CD1c-positive myeloid dendritic cell (primary cell): Measurements from ENCODE around the gene INHBB.
"Not testable (repeated sequence)": the region's sequence is repeated elsewhere in the genome, so short reads cannot be mapped to it uniquely, and the experiment has no call there.

Source experiments
- DNase-seq: peaks from one replicate; pipeline ENCODE4 v3.0.0-alpha.2; 2016; ENCODE audit errors: extremely low spot score

The INHBB gene

DNA sequence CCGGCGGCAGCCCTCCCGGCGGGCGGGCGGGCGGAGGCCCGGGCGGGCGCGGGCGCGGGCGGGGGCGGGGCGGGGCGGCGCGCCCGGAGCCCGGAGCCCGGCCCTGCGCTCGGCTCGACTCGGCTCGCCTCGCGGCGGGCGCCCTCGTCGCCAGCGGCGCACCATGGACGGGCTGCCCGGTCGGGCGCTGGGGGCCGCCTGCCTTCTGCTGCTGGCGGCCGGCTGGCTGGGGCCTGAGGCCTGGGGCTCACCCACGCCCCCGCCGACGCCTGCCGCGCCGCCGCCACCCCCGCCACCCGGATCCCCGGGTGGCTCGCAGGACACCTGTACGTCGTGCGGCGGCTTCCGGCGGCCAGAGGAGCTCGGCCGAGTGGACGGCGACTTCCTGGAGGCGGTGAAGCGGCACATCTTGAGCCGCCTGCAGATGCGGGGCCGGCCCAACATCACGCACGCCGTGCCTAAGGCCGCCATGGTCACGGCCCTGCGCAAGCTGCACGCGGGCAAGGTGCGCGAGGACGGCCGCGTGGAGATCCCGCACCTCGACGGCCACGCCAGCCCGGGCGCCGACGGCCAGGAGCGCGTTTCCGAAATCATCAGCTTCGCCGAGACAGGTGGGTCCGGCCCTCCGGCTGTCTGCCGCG is at the start of gene INHBB:
Gene INHBB, plus strand, starts transcription at position 111 of the 641 bp plus-strand sequence. Its CDS starts 53 bp downstream, at position 164.
- DNase-seq: no peak

DNA sequence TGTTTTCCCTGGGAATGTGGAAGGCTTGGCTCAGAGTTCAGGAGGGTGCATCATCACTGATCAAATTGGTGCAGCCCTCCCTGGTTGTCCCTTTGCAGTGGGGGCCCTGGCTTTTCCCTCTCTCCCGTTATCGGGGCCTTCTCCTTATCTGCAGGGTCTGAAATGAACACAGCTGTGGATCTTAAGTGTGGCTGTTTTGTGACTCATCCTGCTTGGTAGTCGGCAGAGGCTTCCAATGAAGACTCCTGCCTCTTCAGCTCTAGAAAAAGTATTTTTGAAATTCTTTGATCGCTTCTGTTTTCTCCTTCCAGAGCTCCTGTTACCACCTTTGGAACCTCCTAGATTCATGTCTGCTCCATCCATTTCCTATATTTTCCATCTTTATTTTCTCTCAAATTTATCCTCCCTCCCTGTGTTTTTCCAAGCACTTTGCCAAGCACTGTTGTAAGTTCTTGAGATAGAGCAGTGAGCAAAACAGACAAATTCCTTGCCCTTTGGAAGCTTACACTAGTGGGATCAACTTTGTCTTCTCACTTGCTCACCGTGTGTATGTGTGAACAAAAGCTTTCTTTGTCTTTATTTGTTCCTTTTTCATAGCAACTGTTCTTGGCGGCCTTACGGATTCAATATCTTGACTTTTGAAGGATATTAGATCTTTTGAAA is 47.6 kb upstream of the INHBB start:
- DNase-seq: no peak

DNA sequence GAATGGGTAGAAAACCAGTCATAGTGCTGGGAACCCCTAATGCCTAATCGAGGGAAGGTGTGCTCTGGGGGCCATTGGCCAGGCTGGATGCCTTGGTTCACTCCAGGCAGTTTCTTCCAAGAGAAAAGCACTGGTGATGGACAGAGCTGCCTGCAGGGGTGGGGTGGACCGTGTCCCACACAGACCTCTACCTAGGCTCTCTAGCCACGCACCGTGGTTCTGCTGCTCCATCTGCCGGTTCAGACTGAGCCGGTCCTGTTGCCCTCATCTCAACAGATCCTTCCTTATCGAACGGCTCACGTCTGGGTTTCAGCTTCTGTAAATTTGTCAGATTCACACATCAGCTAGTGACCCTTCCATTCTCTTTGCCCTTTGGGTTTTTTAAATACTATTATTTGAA is 46.9 kb upstream of the INHBB start:
- no peak for DNase-seq

DNA sequence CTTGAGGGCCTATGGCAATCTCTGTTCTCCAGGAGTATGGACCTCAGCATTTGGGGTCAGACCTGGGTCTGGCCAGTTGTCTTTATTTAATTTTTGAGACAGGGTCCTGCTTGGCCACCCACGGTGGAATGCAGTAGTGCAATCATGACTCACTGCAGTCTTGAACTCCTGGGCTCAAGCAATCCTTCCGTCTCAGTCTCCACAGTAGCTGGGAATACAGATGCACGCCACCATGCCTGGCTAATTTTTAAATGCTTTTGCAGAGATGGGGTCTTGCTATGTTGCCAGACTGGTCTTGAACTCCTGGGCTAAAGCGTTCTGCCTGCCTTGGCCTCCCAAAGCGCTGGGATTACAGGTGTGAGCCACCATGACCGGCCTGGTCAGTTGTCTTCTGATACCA is 46.4 kb upstream of the INHBB start:
- DNase-seq: no peak

DNA sequence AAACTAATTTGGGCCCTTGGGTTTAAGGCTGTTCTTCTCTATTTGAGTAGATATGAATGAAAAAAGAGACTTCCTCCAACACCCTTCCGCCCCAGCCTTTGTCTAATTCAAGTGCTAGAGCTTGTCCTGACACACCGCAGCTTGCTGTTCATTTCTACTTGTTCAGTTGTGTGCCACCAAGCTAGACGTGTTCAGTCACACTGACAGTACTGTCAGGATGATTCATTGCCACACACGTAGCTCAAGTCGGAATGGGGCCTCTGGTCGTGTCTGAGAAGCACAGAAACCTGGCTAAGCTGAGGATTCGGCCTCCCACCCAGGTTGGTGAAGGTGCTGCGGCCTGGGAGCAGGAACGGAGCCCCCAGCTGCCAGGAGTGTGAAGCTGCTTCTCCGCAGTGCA is 45.6 kb upstream of the INHBB start:
- no peak for DNase-seq

DNA sequence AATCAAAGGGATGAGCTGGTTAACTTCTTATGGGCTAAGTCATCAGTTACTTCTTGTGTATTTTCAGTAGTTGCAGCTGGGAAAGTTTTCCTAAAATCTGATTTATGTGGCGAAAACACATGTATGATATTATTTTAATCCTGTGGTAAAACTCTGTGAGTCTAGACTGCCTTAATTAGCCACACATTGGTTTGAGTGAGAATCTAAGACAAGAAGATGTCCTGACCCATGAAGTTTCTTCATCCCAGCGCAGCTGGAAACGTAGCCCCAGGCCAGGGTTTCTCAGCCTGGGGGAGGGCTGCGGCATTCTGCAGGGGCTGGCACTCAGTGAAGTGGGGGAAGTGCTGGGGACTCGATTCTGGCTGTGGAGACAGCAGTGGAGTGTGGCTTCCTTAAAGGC is 44.7 kb upstream of the INHBB start:
- DNase-seq: no peak

DNA sequence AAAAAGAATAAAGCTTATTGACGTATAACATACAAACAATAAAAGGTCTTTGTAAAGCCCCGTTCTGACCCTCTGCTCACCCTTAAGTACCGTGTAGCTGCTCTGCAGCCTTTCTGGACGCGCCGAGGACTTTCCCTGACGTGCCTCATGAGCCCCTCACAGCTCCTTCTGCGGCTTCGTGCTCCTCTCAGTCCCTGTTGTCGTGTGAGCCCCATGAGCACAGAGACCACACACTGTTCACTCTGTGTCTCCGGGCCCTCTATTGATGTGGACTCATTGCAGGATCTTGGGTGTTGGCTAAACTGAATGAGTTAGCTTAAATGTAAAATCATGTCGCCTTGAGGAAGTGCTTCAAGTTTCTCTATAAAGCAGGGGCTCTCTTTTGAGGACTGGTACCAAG is 43.6 kb upstream of the INHBB start:
- DNase-seq: no peak

DNA sequence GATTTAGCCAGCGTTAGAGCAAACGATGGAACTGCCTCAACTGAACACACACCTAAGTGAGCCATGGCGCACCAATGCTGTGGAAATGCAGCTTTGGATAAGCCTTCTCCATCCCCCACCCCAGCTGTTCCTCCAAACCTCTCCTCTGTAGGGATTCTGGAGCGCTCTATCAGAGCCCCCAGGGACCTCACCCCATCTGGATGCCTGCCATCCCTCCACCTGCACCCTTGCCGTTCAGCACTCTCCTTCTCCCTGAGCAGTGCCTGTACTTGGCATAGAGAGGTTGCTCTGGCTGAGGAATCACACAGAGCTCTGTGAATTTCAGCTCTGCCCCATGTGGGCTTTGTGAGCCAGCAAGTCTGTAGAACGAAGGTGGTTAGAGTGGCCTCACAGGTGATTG is 42.8 kb upstream of the INHBB start:
- no peak for DNase-seq

DNA sequence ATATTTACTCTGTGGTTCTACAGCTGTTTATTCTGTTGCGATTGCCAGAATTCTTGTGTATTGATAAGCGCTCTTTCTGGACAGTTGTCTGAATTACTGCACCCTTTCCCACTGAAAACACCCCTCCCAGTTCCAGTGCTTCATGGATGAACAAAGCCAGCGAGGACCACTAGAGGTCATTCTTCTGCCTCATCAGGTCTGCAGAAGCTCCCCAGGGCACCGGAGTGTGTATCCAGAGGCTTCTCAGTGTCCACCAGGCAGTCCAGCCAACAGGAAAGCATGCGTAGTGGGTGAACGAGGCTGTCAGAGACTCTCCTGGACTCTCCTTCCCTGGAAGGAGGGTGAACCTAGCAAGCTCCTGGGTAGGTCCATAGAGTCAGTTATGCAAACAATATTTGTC is 40.6 kb upstream of the INHBB start:
- DNase-seq: no peak

DNA sequence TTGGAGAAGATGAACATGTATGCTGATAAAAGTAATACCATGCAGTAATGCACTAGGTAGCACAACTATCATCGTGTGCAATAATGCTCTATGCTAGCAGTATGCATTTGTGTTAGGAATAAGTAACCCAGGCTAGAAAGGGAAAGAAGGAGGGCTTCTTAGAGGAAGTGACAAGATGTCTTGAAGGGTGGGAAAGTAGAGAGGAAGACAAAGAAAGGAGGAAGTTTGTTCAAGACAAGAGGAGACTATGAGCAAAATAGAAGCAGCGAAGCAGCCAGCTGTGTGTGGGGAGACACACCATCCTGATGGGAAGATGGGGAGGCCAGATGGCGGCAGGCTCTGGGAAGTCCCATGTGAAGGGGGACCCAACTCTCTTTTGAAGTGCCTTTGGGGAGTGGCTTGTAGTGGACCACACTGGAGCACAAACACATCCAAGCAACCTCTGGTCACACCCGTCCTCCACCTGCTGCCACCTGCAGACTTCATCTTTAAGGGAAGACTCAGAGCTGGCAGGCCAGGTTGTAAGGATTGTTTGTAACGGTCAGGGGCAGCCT is 39.9 kb upstream of the INHBB start:
- DNase-seq: no peak

DNA sequence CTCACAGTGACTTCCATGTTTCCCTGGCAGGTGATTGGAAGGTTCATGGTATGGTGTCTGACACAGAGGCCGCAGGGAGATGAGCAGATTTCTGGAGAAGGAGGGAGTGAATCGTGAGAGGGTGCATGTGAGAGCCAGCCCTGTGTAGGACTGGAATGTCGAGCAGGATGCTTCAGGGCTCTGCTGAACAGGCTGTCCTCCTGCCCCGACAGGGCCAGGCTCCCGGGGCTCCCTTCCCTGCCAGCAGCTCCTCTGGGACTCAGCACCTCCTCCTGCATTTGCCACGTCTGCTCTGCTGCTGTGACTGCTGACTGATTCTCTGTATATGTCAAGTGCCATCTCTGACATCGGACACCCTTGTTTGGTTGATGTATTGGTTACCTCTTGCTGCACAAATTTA is 38.5 kb upstream of the INHBB start:
- no peak for DNase-seq

DNA sequence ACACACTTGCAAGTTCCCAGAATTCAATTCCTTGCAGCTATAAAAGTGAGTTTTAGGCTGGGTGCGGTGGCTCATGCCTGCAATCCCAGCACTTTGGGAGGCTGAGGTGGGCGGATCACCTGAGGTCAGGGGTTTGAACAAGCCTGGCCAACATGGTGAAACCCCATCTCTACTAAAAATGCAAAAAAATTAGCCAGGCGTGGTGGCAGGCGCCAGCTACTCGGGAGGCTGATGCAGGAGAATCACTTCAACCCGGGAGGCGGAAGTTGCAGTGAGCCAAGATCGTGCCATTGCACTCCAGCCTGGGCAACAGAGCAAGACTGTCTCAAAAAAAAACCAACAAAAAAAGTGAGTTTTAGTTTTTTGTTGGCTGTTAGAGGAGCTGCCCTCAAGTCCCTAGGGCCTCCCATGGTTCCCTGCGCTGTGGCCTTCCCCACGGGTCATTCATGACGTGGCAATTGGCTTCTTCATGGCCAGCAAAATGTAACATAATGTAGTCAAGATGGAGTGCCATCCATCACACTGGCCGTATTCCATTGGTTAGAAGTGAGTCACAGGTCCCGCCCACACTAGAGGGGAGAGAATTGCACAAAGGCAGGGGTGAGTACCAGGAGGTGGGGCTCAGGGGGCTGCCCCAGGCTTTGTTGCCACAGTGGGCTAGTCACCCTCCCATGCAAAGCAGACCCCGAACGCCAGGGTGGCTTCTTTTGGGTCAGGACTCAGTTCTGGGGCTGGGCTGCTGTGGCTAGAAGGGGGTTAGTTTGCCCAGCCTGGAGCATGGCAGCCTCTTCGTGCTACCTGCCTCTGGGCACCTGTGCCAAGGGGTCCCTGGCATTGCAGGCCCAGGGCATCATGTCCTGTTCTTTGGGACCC is 37.7 kb upstream of the INHBB start:
- DNase-seq: no peak

DNA sequence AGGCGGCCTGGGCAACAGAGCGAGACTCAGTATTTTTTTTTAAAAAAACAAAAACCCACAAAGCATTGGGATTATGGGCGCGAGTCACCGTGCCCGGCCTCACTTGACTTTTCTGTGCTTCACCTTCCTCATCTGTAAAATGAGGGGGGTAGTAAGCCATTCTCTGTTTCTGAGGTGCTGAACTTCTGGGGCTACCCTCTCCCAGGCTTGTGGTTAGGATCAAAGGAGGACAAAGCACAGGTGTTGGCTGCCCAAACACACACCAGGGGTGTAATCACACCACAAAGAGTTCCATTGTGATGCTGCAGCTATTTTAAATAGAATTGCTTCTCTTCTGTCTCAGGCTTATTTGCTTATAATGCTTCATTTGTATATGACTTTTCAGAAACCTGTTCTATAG is 35.8 kb upstream of the INHBB start:
- DNase-seq: no peak

DNA sequence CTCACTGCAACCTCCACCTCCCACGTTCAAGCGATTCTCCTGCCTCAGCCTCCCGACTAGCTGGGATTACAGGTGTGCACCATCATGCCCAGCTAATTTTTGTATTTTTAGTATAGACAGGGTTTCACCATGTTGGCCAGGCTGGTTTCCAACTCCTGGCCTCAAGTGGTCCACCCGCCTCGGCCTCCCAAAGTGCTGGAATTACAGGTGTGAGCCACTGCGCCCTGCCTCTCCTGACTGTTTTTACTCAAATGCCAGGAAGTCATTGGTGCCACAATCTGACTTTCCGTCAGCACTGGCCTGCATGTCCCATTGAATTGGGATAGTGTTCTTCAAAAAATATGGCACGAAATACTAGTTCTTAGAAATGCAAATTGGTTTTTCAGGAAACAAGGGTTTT is 35.1 kb upstream of the INHBB start:
- DNase-seq: not testable (repeated sequence)

DNA sequence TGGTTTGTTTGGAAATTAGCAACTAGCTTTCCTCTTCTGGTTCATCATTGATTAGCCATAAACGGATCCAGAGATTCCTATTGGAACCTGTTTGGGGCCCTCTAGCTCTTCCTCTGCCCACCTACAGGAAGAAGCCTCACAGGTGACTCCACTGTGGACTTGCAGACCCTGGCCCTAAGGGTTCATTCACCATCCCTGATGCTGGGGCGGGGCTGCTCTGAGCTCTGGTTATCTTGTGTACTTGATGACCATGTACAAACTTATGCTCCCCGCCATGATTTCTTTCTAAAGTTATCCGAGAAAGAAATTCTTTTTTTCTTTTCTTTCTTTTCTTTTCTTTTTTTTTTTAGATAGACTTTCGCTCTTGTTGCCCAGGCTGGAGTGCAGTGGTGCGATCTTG is 33.9 kb upstream of the INHBB start:
- DNase-seq: no peak

DNA sequence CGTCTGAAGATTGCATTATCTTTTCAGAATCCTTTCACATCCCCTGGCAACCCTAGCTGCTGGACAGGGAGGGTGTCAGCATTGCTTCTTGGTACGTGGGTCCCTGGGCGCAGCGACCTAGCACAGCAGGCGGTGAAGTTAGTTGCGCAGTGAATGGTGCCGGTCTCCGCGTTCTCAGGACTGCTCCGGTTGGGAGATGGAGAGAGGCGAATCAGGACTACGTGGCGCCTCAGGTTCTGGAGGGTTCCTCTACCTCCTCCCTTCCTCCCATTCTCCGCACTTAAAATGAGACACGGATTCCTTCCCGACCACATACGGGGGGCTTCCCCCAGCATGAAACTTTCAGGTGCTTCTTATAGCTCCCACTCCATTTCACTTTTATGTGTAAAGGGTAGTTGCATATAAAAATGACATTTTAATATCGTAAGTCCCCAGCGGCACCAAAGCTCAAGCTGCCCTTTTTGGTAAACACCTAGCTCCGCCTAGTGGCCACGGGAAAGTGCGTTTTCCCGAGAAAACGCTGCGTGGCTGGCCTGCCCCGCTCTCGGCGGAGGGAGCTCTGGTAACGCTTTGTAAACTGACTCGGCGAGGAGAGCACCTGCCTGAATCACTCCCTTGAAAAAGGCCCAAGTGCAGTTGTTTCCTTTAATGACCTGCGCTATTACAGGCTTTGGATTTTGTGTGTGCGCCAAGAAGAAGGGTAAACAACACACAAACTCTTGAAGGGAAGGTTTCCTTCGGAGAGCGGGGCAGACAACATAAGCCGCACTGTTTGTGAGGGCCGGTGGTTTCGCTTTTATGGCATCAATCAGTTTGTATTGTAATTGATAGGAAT is 32.9 kb upstream of the INHBB start:
- DNase-seq: peak; percentile 71

DNA sequence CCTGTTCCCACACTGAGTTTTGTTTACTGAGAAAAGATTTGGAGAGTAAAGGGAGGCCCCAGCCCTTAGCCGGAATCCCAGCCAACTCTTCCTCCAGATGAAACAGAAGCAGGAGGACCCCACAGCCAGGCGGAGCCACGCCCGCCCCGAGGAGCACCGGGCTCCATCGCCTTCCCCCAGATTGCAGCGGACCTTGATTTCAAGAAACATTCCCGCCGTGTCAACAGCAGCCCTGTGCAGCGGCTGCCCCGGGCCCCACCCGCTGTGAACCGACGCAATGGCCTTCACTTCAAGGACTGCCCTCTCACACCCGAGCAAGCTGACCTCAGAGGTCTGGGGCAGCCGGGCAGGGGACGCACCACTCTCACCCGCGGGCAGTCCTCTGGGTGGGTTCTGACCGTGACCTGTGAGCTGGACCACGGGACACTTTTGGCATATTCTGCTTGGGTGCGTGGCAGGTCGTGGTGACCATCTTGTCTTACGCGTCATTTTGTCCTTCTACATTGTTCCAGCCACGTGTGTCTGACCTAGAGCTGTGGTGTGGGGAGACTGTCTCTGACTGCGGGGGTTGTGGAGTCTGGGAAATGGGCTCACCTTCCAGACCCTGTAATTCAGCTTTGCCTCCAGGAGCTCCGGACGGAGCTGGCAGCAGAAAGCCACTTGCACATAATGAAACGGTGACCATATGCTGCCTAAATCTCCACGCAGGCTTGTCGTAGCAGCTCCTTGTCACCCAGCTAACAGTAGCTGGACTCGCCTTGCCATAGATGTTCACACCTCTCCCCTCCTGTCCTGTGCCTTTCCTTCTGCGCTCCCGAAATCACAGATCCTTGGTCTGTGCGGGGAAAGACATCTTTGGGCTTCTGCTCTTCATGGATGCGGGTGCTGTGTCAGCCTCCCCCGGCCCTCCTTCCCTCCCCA is 32.0 kb upstream of the INHBB start:
- DNase-seq: no peak

DNA sequence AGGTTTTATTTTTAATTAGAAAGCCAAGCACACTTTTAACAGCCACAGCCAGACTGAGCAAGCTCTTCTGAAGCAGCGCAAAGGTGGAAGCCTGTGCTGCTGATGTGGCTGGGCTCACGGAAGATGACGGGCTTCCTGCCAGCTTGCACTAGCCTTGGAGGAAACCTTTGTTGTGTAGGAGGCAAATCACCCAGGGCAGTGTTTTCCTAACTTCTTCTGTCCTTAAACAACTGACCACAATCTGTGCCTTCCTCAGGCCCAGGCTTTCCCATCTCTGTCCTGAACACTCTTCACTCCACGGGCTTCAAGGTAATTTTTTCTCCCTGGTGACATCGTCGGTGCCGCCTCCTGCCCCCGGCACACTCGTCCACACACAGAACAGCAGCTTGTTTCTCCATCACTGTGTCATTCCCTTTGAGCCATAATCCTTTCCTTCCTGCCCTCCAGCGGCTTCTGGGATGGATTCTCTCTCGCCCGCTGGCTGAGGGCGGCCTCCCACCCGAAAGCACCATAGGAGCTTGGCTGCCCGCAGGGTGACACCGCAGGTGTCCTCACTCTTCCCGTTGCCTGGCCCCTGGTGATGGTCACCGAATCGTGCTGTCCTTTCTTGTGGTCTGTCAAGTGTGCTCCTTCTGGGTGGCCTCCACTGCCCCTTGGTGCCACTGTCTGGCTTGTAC is 31.1 kb upstream of the INHBB start:
- DNase-seq: no peak

DNA sequence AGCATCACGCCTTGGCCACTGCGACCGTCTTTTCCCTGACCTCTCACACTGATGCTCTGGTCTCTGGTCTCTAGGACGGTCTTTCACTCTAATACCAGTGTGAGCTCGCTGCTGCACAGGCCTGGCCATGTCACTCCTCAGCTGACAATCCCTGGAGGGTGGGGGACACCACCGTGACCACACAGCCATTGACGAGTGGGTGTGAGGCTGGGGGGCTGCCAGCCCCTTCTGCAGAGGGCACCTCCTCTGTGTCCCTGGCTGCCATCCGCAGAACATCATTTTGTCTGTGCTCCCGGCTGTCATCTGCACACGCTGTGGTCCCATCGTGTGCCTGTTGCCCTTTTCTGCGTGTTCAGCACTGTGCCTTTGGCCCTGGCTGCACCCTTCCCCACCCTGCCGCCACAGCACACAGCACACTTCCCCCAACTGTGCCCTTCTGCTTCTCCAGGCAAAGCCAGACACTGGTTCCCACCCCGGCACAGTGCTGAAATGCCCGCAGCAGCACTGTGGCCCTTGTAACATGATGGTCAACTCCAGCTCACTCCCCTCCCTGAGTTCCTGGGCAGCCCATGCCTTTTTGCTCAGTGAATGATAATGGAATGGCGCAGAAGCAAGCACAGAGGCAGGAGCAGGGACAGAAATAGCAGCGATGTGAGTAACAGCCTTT is 30.4 kb upstream of the INHBB start:
- no peak for DNase-seq
